GM23338 (cell line): ENCODE data around the gene ASB3. TPM values are rescaled to one million over a fixed set of nuclear protein-coding genes. Genes with fewer than 3 reads are reported as not detected.

Experiments
- ATAC-seq: fragments of 200-7000 bp; cut with Tn5 transposase; 3 replicates; pipeline ENCODE4 v1.9.1; 2020
- DNase-seq: peaks from one replicate; pipeline ENCODE4 v3.0.0-alpha.2; 2015; ENCODE audit warnings: low spot score
- H2AFZ ChIP-seq: fragments of 200-600 bp; sonication (generic); 2 replicates; pipeline ENCODE4 v1.8.0; 2016; ENCODE audit warnings: antibody characterized with exemption, mild to moderate bottlenecking, moderate library complexity
- H3F3A ChIP-seq: fragments of 200-600 bp; sonication (generic); replicated peaks from 2 replicates; pipeline ENCODE4 v1.8.0; 2017; ENCODE audit warnings: antibody characterized with exemption, mixed run types, low read depth
- H3K27ac ChIP-seq: fragments of 200-600 bp; sonication (generic); 2 replicates; pipeline ENCODE4 v1.6.1; 2016; ENCODE audit warnings: low read depth
- H3K27me3 ChIP-seq: fragments of 200-600 bp; sonication (generic); 2 replicates; pipeline ENCODE4 v1.8.0; 2016; ENCODE audit warnings: mild to moderate bottlenecking, mixed run types, moderate library complexity; ENCODE audit not compliant: insufficient read depth
- H3K36me3 ChIP-seq: fragments of 200-600 bp; sonication (generic); 2 replicates; pipeline ENCODE4 v1.8.0; 2016; ENCODE audit warnings: mild to moderate bottlenecking; ENCODE audit not compliant: insufficient read depth
- H3K4me1 ChIP-seq: fragments of 200-600 bp; sonication (generic); 2 replicates; pipeline ENCODE4 v1.8.0; 2016; ENCODE audit warnings: mild to moderate bottlenecking, moderate library complexity; ENCODE audit not compliant: insufficient read depth
- H3K4me2 ChIP-seq: fragments of 200-600 bp; sonication (generic); 2 replicates; pipeline ENCODE4 v1.7.1; 2017; ENCODE audit warnings: mixed run types
- H3K4me3 ChIP-seq: fragments of 200-600 bp; sonication (generic); 2 replicates; pipeline ENCODE4 v1.6.1; 2016; ENCODE audit warnings: mixed run types
- H3K79me2 ChIP-seq: fragments of 200-600 bp; sonication (generic); replicated peaks from 2 replicates; pipeline ENCODE4 v1.8.0; 2017; ENCODE audit warnings: mild to moderate bottlenecking; ENCODE audit not compliant: insufficient read depth
- H3K9me2 ChIP-seq: fragments of 200-600 bp; sonication (generic); 2 replicates; pipeline ENCODE4 v1.8.0; 2017; ENCODE audit not compliant: insufficient read depth
- H4K20me1 ChIP-seq: fragments of 200-600 bp; sonication (generic); replicated peaks from 2 replicates; pipeline ENCODE4 v1.8.0; 2017; ENCODE audit warnings: mild to moderate bottlenecking; ENCODE audit not compliant: insufficient read depth
- H3K27ac Mint-ChIP-seq: 2 replicates; pipeline ENCODE4 v1.8.0; 2020; ENCODE audit warnings: inconsistent platforms, mild to moderate bottlenecking, moderate library complexity, mixed read lengths
- H3K27me3 Mint-ChIP-seq: 3 replicates; pipeline ENCODE4 v1.8.0; 2022; ENCODE audit warnings: low read depth, mild to moderate bottlenecking, moderate library complexity, mixed read lengths, inconsistent platforms; ENCODE audit not compliant: insufficient read depth, poor library complexity
- H3K36me3 Mint-ChIP-seq: 3 replicates; pipeline ENCODE4 v1.8.0; 2021; ENCODE audit warnings: low read depth, mild to moderate bottlenecking, inconsistent platforms, moderate library complexity, mixed read lengths
- H3K4me1 Mint-ChIP-seq: 3 replicates; pipeline ENCODE4 v1.8.0; 2020; ENCODE audit warnings: mild to moderate bottlenecking, inconsistent platforms, mixed read lengths
- H3K4me3 Mint-ChIP-seq: 3 replicates; pipeline ENCODE4 v1.8.0; 2021; ENCODE audit warnings: moderate library complexity, mild to moderate bottlenecking, inconsistent platforms, mixed read lengths
- H3K9me3 Mint-ChIP-seq: 3 replicates; pipeline ENCODE4 v1.8.0; 2020; ENCODE audit warnings: moderate library complexity, mild to moderate bottlenecking, inconsistent platforms, mixed read lengths
- CREB1 ChIP-seq: fragments of 250-450 bp; sonication (Bioruptor Pico); IDR thresholded peaks from 2 replicates; pipeline ENCODE4 v1.5.0; 2020; ENCODE audit warnings: low read depth, mild to moderate bottlenecking, moderate library complexity
- EZH2 ChIP-seq: fragments of 200-600 bp; sonication (generic); IDR thresholded peaks from one replicate; pipeline ENCODE4 v1.8.0; 2017; ENCODE audit warnings: antibody characterized with exemption, mild to moderate bottlenecking, low read depth; ENCODE audit not compliant: unreplicated experiment
- EZH2phosphoT487 ChIP-seq: fragments of 200-600 bp; sonication (generic); IDR thresholded peaks from one replicate; pipeline ENCODE4 v1.8.1; 2018; ENCODE audit warnings: antibody characterized with exemption; ENCODE audit not compliant: unreplicated experiment
- JUNB ChIP-seq: IDR thresholded peaks from one replicate; pipeline ENCODE4 v1.6.1; 2016; ENCODE audit warnings: antibody characterized with exemption; ENCODE audit not compliant: unreplicated experiment
- NANOG ChIP-seq: IDR thresholded peaks from 2 replicates; pipeline ENCODE4 v1.6.1; 2016; ENCODE audit warnings: antibody characterized with exemption, borderline replicate concordance
- STAT1 ChIP-seq: IDR thresholded peaks from one replicate; pipeline ENCODE4 v1.6.1; 2016; ENCODE audit warnings: antibody characterized with exemption; ENCODE audit not compliant: unreplicated experiment
- ZNF114 ChIP-seq: fragments of 250-450 bp; sonication (Bioruptor Pico); IDR thresholded peaks from 2 replicates; pipeline ENCODE4 v1.5.0; 2020; ENCODE audit warnings: mild to moderate bottlenecking, moderate library complexity
- ZNF331 ChIP-seq: fragments of 250-450 bp; sonication (Bioruptor Pico); IDR thresholded peaks from 2 replicates; pipeline ENCODE4 v1.5.0; 2020; ENCODE audit warnings: low read depth, mild to moderate bottlenecking, moderate library complexity
- polyA plus RNA-seq: library from polyadenylated mRNA; unstranded; fragments of >200 nt; fragmentation: Nextera tagmentation; extraction: Ambion mirVana; gene quantifications from 2 replicates; pipeline ENCODE4 v1.2.1, GENCODE V29; 2016
- total RNA-seq: library from RNA; depleted of rRNA; stranded (reverse); fragments of >200 nt; shearing (Covaris generic); gene quantifications from 2 replicates; pipeline ENCODE4 v1.2.3, GENCODE V29; 2014
- TF ChIP-seq, protein P1 (sequence below): fragments of 250-450 bp; sonication (Bioruptor Pico); IDR thresholded peaks from 2 replicates; pipeline ENCODE4 v1.5.0; 2020; ENCODE audit warnings: mild to moderate bottlenecking, moderate library complexity
- TF ChIP-seq, protein P2 (sequence below), 2 experiments: fragments of 200-600 bp in 1 of 2; sonication (generic) in 1 of 2; conservative IDR thresholded peaks; 2 replicates each; pipeline versions ENCODE4 v1.5.1 to v1.6.1; 2016 to 2017; ENCODE audit warnings: antibody characterized with exemption in 2 of 2, low read depth in 2 of 2, mild to moderate bottlenecking in 2 of 2, moderate library complexity in 1 of 2
- TF ChIP-seq, protein P3 (sequence below): IDR thresholded peaks from one replicate; pipeline ENCODE4 v1.6.1; 2018; ENCODE audit warnings: antibody characterized with exemption; ENCODE audit not compliant: unreplicated experiment

ASB3 gene
- total and polyA plus RNA-seq, 2 experiments from 2014 or later, result 22.4 to 30.5 TPM

DNA sequence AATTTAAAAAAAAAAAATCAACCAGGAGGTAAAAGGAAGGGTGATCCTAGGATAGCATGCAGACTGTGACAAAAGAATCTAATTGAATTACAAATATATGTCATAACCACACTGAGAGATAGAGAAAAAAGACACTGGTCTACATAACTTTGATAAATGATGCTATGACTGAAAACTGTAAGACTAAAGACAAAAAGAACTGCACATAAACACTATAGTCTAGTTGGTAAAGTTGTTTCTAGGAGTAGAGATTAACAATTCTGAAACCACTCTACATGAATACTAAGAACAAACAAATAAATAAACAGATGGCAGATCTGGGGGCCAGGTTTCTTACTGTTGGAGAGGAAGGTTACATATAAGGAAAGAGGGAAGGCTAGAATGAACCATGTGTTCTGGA, 33.7 kb downstream of the ASB3 start:
- Histone ChIP-seq H3K4me3 (no peak overlapping the region), H3K27ac (no peak overlapping the region), H3K36me3 (0 out of 2 replicates have a peak, but pooled peaks cover 3% of the 10 kb centered on the region), H3K4me1 (no peaks in the 10 kb centered on the region), H3K4me2 (no peak overlapping the region), H3K9me2 (no peaks in the 10 kb centered on the region), H3K27me3 (no peaks in the 10 kb centered on the region), H3K79me2 (no peaks in the 10 kb centered on the region), H3F3A (no peaks in the 10 kb centered on the region), H4K20me1 (no peaks in the 10 kb centered on the region), H2AFZ (no peak overlapping the region)
- no peak overlapping the region for H3K4me3 Mint-ChIP-seq
- H3K27ac Mint-ChIP-seq, result peak overlapping the region; percentile 84; the same call in 1 of the 2 replicates
- 0 out of 3 replicates have a peak, but pooled peaks cover 5% of the 10 kb centered on the region for H3K4me1 Mint-ChIP-seq
- TF ChIP-seq EZH2phosphoT487 (no peak), NANOG (no peak), EZH2 (no peak), ZNF114 (no peak), CREB1 (CRISPR knock-in tag) (no peak), STAT1 (no peak), ZNF331 (CRISPR knock-in tag) (no peak), JUNB (no peak)
- TF ChIP-seq, protein P1, sequence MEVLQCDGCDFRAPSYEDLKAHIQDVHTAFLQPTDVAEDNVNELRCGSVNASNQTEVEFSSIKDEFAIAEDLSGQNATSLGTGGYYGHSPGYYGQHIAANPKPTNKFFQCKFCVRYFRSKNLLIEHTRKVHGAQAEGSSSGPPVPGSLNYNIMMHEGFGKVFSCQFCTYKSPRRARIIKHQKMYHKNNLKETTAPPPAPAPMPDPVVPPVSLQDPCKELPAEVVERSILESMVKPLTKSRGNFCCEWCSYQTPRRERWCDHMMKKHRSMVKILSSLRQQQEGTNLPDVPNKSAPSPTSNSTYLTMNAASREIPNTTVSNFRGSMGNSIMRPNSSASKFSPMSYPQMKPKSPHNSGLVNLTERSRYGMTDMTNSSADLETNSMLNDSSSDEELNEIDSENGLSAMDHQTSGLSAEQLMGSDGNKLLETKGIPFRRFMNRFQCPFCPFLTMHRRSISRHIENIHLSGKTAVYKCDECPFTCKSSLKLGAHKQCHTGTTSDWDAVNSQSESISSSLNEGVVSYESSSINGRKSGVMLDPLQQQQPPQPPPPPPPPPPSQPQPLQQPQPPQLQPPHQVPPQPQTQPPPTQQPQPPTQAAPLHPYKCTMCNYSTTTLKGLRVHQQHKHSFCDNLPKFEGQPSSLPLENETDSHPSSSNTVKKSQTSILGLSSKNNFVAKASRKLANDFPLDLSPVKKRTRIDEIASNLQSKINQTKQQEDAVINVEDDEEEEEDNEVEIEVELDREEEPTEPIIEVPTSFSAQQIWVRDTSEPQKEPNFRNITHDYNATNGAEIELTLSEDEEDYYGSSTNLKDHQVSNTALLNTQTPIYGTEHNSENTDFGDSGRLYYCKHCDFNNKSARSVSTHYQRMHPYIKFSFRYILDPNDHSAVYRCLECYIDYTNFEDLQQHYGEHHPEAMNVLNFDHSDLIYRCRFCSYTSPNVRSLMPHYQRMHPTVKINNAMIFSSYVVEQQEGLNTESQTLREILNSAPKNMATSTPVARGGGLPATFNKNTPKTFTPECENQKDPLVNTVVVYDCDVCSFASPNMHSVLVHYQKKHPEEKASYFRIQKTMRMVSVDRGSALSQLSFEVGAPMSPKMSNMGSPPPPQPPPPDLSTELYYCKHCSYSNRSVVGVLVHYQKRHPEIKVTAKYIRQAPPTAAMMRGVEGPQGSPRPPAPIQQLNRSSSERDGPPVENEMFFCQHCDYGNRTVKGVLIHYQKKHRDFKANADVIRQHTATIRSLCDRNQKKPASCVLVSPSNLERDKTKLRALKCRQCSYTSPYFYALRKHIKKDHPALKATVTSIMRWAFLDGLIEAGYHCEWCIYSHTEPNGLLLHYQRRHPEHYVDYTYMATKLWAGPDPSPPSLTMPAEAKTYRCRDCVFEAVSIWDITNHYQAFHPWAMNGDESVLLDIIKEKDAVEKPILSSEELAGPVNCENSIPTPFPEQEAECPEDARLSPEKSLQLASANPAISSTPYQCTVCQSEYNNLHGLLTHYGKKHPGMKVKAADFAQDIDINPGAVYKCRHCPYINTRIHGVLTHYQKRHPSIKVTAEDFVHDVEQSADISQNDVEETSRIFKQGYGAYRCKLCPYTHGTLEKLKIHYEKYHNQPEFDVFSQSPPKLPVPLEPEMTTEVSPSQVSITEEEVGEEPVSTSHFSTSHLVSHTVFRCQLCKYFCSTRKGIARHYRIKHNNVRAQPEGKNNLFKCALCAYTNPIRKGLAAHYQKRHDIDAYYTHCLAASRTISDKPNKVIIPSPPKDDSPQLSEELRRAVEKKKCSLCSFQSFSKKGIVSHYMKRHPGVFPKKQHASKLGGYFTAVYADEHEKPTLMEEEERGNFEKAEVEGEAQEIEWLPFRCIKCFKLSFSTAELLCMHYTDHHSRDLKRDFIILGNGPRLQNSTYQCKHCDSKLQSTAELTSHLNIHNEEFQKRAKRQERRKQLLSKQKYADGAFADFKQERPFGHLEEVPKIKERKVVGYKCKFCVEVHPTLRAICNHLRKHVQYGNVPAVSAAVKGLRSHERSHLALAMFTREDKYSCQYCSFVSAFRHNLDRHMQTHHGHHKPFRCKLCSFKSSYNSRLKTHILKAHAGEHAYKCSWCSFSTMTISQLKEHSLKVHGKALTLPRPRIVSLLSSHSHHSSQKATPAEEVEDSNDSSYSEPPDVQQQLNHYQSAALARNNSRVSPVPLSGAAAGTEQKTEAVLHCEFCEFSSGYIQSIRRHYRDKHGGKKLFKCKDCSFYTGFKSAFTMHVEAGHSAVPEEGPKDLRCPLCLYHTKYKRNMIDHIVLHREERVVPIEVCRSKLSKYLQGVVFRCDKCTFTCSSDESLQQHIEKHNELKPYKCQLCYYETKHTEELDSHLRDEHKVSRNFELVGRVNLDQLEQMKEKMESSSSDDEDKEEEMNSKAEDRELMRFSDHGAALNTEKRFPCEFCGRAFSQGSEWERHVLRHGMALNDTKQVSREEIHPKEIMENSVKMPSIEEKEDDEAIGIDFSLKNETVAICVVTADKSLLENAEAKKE, result no peak
- TF ChIP-seq, protein P2, sequence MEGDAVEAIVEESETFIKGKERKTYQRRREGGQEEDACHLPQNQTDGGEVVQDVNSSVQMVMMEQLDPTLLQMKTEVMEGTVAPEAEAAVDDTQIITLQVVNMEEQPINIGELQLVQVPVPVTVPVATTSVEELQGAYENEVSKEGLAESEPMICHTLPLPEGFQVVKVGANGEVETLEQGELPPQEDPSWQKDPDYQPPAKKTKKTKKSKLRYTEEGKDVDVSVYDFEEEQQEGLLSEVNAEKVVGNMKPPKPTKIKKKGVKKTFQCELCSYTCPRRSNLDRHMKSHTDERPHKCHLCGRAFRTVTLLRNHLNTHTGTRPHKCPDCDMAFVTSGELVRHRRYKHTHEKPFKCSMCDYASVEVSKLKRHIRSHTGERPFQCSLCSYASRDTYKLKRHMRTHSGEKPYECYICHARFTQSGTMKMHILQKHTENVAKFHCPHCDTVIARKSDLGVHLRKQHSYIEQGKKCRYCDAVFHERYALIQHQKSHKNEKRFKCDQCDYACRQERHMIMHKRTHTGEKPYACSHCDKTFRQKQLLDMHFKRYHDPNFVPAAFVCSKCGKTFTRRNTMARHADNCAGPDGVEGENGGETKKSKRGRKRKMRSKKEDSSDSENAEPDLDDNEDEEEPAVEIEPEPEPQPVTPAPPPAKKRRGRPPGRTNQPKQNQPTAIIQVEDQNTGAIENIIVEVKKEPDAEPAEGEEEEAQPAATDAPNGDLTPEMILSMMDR (conservative IDR thresholded peaks at IDR 0.05; ENCODE audit: low read depth in 2 of 2), result no peak
- TF ChIP-seq, protein P3, sequence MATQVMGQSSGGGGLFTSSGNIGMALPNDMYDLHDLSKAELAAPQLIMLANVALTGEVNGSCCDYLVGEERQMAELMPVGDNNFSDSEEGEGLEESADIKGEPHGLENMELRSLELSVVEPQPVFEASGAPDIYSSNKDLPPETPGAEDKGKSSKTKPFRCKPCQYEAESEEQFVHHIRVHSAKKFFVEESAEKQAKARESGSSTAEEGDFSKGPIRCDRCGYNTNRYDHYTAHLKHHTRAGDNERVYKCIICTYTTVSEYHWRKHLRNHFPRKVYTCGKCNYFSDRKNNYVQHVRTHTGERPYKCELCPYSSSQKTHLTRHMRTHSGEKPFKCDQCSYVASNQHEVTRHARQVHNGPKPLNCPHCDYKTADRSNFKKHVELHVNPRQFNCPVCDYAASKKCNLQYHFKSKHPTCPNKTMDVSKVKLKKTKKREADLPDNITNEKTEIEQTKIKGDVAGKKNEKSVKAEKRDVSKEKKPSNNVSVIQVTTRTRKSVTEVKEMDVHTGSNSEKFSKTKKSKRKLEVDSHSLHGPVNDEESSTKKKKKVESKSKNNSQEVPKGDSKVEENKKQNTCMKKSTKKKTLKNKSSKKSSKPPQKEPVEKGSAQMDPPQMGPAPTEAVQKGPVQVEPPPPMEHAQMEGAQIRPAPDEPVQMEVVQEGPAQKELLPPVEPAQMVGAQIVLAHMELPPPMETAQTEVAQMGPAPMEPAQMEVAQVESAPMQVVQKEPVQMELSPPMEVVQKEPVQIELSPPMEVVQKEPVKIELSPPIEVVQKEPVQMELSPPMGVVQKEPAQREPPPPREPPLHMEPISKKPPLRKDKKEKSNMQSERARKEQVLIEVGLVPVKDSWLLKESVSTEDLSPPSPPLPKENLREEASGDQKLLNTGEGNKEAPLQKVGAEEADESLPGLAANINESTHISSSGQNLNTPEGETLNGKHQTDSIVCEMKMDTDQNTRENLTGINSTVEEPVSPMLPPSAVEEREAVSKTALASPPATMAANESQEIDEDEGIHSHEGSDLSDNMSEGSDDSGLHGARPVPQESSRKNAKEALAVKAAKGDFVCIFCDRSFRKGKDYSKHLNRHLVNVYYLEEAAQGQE, result no peak
- H3K9me3 Mint-ChIP-seq, result no peaks in the 10 kb centered on the region
- H3K36me3 Mint-ChIP-seq, result peaks cover 27% of the 10 kb centered on the region
- no peaks in the 10 kb centered on the region for H3K27me3 Mint-ChIP-seq
- DNase-seq (no peak), ATAC-seq (no peak)
